T-helper 1 cell (primary cell): Measurements from ENCODE around the gene LIN37.
"Not testable (repeated sequence)": the region's sequence is repeated elsewhere in the genome, so short reads cannot be mapped to it uniquely, and the experiment has no call there.

ENCODE experiments used
- DNase-seq, 5 donors: peaks; one replicate each; pipeline ENCODE4 v3.0.0-alpha.2; 2012 to 2020

LIN37 gene

GRCh38 chr19:35719402-35720162 is 28.8 kb upstream of the LIN37 start:
- no peak for DNase-seq

GRCh38 chr19:35720163-35720524 is 28.2 kb upstream of the LIN37 start:
- DNase-seq = no peak

- DNase-seq = no peak
Measured at GRCh38 chr19:35720648-35721047, 27.7 kb upstream of the LIN37 start.

GRCh38 chr19:35721374-35721773 is 27.0 kb upstream of the LIN37 start:
- DNase-seq = no peak

- DNase-seq = no peak
Measured at GRCh38 chr19:35722461-35722860, 25.9 kb upstream of the LIN37 start.

GRCh38 chr19:35722897-35723296 is 25.5 kb upstream of the LIN37 start:
- DNase-seq = no peak

- DNase-seq = no peak
Measured at GRCh38 chr19:35723671-35724070, 24.7 kb upstream of the LIN37 start.

GRCh38 chr19:35724132-35724531 is 24.2 kb upstream of the LIN37 start:
- not testable (repeated sequence) for DNase-seq

- no peak for DNase-seq
Measured at GRCh38 chr19:35724560-35724959, 23.8 kb upstream of the LIN37 start.

- no peak for DNase-seq
Measured at GRCh38 chr19:35725216-35725861, 23.0 kb upstream of the LIN37 start.

- no peak for DNase-seq
Measured at GRCh38 chr19:35727053-35727955, 21.1 kb upstream of the LIN37 start.

- no peak for DNase-seq
Measured at GRCh38 chr19:35727956-35728706, 20.2 kb upstream of the LIN37 start.

GRCh38 chr19:35729021-35729420 is 19.4 kb upstream of the LIN37 start:
- no peak for DNase-seq

- DNase-seq = no peak
Measured at GRCh38 chr19:35729763-35730162, 18.6 kb upstream of the LIN37 start.

GRCh38 chr19:35730326-35730725 is 18.1 kb upstream of the LIN37 start:
- DNase-seq = no peak

GRCh38 chr19:35731353-35731752 is 17.0 kb upstream of the LIN37 start:
- DNase-seq = no peak

- DNase-seq = no peak
Measured at GRCh38 chr19:35731779-35732405, 16.5 kb upstream of the LIN37 start.

- DNase-seq = no peak
Measured at GRCh38 chr19:35732540-35733179, 15.7 kb upstream of the LIN37 start.

- no peak for DNase-seq
Measured at GRCh38 chr19:35733180-35734125, 14.9 kb upstream of the LIN37 start.

- DNase-seq = no peak
Measured at GRCh38 chr19:35734273-35734672, 14.1 kb upstream of the LIN37 start.

- DNase-seq = no peak
Measured at GRCh38 chr19:35734889-35735288, 13.5 kb upstream of the LIN37 start.
